Inflammatory macrophage (primary cell): ENCODE measurements around the gene ECHDC3.

Experiments used
- DNase-seq, 2 donors: peaks; one replicate each; pipeline ENCODE4 v3.0.0-alpha.2; 2020 to 2022

ECHDC3 gene

DNA sequence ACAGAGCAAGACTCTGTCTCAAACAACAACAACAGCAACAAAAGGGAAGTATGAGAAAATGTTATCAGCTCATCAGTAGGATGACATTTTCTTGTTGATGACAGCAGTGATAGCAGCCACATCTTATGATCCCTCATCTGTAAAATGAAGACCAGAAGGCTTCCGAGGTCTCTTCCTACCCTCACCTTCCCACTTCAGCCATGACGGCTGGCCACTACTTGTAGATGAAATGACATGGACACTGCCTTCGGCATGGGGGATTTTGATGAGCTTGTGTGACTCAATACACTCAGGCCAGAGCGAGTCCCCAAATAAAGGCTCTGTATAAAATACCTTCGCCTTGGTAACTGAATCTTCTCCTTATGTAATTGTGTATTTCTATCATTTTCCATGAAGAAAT, 6.7 kb downstream of the ECHDC3 start:
- no peak for DNase-seq

- DNase-seq: no peak
Measured at GRCh38 chr10:11750420-11750819, 8.2 kb downstream of the ECHDC3 start.

DNA sequence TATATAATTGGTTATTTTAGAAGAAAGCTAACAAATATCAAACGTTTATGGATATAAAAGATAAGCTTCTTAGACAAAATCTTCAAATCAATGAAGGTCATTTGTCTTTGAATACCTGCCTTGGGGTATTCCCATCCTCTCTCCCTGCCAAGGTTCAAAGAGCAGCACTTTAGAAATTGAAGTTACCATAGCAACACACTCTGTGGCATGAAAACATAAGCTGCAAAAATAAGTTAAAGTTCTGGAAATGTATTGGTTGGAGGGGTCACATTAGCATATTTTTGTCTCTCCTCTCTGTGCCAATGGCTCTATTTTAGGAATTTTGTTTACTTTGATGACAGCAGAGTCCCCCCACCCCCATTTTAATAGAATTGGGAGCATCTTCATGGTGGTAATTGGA, 12.0 kb downstream of the ECHDC3 start:
- no peak for DNase-seq

GRCh38 chr10:11754620-11755019, 12.4 kb downstream of the ECHDC3 start:
- no peak for DNase-seq

DNA sequence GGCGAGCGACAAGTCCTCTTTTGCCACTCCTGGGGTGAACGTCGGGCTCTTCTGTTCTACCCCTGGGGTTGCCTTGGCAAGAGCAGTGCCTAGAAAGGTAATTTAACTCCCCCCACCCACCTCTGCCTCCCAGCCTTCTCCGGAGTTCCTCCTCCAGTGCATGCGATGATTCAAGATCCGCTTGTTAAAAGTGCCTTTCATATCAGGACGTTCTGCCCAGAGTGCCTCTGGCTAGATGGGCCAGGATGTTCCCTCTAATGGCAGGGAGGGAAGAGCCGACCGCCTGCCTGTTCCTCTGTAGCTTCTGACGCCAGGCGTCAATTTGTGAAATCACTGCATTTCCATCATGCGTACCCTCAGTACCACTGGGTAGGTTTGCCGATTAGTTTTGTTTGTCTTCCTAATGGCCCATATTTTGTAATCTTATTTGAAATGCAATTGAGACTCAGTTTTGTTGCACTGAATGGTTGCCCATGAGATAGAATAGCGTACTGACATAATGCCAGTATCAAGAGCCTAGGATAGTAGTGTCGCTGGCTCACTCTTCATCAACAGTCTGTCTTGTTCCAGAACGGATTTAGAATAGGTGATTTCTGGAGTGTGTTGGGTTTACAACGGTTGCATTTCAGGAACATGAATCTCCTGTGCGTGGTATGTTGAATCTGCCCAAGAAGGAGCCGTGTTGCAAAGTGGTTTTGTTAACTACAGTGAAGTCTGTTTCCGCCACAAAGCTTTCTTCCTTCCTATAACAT, 13.5 kb downstream of the ECHDC3 start:
- no peak for DNase-seq

DNA sequence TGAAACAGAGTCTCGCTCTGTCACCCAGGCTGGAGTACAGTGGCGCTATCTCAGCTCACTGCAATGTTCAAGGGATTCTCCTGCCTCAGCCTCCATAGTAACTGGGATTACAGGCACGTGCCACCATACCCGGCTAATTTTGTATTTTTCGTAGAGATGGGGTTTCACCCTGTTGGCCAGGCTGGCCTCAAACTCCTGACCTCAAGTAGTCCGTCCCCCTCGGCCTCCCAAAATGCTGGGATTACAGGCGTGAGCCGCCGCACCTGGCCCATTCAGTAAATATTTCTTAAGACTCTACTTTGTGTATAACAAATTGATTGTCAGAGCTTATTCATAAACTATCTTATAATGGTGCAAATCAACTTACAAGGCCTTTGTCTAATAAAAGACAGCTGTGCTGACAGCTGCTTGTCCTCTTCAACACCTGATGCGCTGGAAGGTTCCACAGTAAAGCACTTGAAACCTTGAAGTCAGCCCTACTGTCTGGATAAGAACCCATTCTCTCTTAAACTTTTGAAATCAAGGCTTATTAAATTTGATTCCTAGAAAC, 14.7 kb downstream of the ECHDC3 start:
- no peak for DNase-seq

DNA sequence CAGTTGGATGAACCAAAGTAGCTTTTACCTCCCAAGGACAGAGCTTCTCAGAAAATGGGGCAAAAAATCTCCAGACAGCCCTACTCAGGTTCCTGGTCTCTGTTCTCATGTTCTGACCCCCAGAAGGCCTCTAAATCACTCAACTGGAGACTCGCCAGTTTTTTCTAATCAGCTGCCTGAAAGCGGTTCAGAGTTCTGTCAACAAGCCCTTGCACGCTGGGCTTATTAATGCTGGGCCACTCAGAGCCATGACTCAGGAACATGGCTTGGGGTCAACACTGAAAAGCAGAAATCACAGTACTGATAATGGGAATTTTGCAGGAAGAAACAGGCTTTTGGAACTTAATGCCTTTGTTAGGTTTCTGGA, 15.3 kb downstream of the ECHDC3 start:
- no peak for DNase-seq

DNA sequence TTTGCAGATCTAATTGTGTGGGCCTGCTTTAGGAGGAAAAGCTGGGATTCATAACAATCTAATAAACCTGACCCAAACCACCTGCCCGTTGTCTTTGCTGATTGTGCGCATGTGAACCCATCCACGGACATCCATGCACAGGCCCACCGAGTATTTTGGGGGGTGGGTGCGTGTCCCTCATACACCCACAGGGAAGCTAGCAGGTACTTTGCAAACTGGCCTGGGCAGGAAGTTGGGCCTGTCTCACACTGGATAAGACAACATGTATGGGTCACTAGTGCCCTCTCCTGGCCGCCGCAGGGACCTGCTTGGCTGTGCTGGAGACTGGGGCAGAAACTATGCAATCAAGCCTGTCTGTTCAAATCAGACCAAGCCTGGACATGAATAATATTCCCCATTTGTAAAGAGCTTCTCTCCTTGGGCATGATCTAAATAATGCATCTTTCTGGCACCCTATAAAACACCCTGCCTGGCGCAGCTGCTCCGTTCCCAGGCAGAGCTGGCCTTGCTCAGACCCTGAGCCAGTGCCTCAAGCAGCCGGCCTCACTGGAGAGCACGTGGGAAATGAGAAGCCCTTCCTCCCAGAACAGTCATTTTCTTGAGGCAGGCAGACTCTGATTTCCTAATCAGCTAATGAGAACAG, 15.8 kb downstream of the ECHDC3 start:
- peak; percentile 76 to 80 for DNase-seq

DNA sequence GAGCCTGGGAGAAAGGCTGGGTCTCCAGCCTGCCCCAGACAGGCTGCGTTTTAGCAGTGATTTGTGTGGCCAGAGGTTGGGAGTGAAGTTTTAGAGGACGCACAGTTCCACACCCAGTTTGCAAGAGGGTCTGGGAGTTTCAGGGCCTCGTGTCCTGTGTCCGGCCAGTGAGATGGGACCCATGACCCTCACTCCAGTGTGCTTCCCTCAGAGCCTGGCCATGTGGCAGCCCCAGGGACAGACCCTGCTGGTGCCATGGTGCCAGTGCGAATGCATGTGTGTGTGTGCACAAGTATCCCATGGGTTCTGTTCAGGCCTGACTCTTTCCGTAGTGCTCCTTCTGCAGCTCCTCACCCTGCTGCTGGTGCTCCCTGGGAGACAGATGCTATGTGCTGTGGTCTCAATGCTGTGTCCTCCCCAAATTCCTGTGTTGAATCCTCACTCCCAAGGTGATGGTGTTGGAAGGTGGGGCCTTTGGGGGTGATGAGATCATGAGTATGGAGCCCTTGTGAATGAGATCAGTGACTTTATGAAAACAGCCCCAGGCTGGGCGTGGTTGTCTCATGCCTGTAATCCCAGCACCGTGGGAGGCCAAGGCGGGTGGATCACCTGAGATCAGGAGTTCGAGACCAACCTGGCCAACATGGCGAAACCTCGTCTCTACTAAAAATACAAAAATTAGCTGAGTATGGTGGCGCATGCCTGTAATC, 16.5 kb downstream of the ECHDC3 start:
- no peak for DNase-seq

DNA sequence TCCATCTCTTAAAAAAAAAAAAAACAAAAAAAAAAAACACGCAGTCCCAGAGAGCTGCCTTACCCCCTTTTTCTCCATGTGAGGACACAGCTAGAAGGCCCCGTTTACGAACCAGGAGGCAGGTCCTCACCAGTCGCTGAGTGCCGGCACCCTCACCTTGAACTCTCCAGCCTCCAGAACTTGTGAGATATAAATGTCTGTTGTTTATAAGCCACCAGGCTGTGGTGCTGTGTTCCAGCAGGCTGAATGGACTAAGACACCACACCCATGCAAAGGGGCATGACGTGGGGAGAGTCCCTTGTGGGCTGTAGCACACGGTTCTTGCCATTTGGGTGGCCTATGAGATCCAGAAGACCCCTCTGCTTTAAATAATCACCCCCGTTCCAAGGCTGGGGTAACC, 17.2 kb downstream of the ECHDC3 start:
- no peak for DNase-seq

- no peak for DNase-seq
Measured at GRCh38 chr10:11760151-11760550, 18.0 kb downstream of the ECHDC3 start.

DNA sequence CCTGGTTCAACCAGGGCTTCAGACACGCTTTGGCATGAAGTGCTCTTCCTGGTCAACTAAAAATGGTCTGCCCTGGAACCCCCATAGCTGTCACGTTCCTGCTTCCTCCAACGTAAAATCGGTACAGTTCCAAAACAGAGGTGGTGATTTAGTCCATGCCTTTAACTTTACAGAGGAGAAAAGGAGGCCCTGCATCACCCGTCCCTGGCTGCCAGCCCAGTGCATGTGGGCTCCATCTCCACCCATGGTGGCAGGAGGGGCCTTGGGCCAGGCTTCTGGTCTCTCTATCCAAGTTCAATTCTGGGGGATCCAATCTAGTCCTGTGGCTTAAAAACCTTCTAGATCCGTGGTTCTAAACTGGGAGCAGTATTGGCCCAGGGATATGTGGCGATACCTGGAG, 18.7 kb downstream of the ECHDC3 start:
- DNase-seq: no peak

GRCh38 chr10:11761431-11761830, 19.2 kb downstream of the ECHDC3 start:
- DNase-seq: no peak

DNA sequence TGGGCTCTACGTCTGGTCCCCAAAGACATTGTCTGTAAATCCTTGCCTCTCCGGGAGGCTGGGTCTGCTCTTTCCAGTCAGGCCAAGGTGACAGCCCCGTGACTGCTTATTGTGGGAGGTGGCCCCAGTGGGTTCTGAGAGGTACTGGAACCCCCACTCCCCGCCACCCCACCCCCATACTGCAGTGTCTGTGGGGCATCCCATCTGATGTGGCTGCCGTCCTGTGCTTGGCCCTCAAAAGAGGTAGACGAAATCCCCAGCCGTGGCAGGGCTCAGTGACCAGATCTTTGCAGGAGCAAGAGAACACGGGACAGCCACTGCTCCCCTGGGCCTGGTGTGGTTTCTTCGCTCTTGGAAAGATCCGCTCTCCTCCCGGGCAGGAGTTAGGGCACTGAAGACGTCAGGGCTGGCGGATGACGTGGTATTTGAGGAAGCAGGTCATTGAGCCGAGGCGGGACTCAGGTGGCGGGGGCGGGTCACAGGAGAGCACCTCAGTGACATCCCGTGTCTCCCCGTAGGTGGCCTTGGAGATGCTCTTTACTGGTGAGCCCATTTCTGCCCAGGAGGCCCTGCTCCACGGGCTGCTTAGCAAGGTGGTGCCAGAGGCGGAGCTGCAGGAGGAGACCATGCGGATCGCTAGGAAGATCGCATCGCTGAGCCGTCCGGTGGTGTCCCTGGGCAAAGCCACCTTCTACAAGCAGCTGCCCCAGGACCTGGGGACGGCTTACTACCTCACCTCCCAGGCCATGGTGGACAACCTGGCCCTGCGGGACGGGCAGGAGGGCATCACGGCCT, 20.7 kb downstream of the ECHDC3 start:
- DNase-seq: no peak

DNA sequence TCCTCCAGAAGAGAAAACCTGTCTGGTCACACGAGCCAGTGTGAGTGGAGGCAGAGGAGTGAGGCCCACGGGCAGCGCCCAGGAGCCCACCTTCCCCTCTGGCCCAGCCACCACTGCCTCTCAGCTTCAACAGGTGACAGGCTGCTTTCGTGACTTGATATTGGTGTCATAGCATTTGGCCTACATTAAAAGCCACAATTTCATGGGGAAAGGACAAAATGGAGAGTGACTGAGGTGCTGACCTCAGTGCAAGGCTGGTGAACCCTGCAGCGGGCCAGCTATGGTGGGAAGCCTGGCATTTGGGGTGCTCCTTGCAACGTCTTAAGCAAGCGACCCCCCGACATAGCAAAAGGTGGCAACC, 21.3 kb downstream of the ECHDC3 start:
- DNase-seq: no peak

DNA sequence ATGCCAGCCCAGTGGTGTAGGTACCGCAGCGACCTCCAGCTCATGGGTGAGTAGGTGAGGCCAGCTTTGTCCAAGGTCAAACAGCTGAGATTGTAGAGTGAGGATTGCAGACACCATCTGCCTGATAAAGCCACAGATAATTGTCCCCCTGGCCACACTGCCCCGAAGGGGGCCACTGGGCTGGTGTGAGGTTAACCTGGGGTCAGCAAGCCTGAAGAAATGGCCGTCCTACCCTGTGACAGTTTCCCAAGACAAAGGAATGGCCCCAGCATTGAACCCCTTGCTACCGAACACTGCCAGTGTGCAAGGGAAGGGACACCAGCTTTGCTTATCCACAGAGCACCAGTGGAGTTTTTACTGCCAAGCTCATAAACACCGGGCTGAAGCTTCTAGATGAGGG, 23.0 kb downstream of the ECHDC3 start:
- no peak for DNase-seq

DNA sequence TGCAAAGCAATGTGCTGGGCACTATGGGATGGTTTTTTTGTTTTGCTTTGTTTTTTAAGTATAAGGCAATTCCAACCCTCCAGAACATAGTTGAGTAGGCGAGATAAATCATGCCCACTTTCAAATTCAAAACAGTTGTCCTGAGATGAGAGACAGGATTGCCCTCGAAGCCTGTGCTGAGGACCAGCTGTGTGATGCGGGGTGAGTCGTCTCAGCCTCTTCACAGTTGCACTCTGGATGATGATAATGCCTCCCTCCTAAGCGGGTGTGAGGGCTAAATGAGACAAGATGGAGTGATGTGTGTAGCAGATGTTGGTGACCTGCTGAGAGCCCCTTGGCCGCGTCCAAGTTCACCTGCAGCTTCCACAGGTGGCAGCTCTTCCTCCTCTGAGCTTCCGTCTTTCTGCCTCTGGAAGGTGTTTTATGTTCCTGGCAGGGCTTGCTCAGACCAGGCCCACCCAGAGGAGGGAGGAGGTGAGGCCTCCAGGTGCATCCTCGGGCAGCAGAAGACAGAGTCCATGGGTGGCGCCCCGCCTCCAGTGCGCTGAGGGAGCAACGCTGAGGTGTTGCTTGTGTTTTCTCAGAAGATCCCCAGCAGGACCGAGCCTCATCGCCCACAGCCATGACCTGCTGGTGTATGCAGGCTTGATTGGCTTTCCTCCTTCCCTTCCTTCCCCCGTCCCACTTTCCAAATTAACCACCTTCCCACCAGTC, 30.6 kb downstream of the ECHDC3 start:
- DNase-seq: no peak

GRCh38 chr10:11773761-11774441, 31.7 kb downstream of the ECHDC3 start:
- no peak for DNase-seq

DNA sequence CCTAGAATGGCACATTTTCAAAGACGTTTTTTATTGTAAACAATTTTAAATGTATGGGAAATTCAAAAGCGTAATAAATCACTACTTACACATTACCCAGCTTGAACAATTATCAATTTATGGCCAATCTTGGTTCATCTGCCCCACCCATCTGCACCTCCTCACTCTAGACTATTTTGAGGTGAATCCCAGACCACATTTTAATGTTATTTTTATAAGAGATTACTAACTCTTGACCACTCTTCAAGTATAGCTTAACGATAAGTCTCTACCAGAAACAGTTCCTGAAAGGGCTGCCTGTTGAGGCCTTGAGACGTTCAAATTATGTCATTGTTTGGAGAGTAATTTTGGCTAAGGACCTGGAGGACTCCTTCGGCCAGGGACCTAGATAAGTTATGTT, 33.2 kb downstream of the ECHDC3 start:
- no peak for DNase-seq

DNA sequence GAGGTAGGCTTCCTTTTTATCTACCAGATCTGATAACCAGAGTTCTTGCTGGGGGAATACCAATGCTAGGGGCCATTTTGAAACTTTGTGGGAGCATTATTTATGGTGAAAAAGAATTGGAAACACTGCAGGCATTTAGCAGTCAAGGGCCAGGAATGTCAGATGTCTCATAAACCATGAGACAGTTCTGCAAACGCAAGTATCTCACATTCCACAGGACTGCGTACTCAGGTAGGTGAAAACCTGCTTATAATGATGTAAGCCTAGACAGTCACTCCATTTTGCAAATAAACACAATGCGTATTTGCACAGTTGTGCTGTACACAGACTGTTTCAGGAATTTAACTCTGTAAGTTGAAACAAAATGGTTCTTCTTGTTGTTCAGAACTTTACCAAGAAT, 33.9 kb downstream of the ECHDC3 start:
- no peak for DNase-seq

- no peak for DNase-seq
Measured at GRCh38 chr10:11781114-11781513, 38.9 kb downstream of the ECHDC3 start.
